Body of pancreas (tissue), 4 donors: Measurements from ENCODE around the gene MGRN1.

Experiments used
- POLR2A ChIP-seq, 3 donors: fragments of 450-650 bp; IDR thresholded peaks; one replicate each; pipeline ENCODE4 v1.6.1; 2016; ENCODE audit warnings: antibody characterized with exemption in 3 of 3, mild to moderate bottlenecking in 2 of 3
- TF ChIP-seq, protein P1 (sequence below), 7 experiments: fragments of 450-650 bp in 4 of 7; fragments of 200-600 bp in 3 of 7; sonication (generic) in 3 of 7; IDR thresholded peaks; one replicate each; pipeline ENCODE4 v1.5.1; 2016 to 2019; ENCODE audit warnings: antibody characterized with exemption in 7 of 7

DNA sequence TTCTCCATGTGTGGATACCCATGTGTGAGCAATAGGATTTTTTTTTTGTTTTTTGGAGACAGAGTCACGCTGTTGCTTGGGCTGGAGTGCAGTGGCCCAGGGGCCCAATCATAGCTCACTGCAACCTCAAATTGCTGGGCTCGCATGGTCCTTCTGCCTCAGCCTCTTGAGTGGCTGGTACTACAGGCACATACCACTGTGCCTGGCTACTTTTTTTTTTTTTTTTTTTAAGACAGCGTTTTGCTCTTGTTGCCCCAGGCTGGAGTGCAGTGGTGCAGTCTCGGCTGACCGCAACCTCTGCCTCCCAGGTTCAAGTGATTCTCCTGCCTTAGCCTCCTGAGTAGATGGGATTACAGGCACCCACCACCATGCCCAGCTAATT is 16.7 kb downstream of the MGRN1 start:
- TF ChIP-seq, protein P1, sequence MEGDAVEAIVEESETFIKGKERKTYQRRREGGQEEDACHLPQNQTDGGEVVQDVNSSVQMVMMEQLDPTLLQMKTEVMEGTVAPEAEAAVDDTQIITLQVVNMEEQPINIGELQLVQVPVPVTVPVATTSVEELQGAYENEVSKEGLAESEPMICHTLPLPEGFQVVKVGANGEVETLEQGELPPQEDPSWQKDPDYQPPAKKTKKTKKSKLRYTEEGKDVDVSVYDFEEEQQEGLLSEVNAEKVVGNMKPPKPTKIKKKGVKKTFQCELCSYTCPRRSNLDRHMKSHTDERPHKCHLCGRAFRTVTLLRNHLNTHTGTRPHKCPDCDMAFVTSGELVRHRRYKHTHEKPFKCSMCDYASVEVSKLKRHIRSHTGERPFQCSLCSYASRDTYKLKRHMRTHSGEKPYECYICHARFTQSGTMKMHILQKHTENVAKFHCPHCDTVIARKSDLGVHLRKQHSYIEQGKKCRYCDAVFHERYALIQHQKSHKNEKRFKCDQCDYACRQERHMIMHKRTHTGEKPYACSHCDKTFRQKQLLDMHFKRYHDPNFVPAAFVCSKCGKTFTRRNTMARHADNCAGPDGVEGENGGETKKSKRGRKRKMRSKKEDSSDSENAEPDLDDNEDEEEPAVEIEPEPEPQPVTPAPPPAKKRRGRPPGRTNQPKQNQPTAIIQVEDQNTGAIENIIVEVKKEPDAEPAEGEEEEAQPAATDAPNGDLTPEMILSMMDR (IDR thresholded peaks at IDR 0.05): no peak
- TF ChIP-seq POLR2A (IDR thresholded peaks at IDR 0.05): no peak
